Stimulated activated CD4-positive, alpha-beta T cell treated with anti-CD3 and anti-CD28 coated beads, Interleukin-1b, Interleukin-23, amount 100 ng/mL, for 48 hours (primary cell): ENCODE data around the gene METTL6.
A peak's percentile ranks its signal among the peaks of the same experiment; 100 is the strongest.
"Not testable (repeated sequence)": the region's sequence is repeated elsewhere in the genome, so short reads cannot be mapped to it uniquely, and the experiment has no call there.

Experiments used
- DNase-seq: peaks from one replicate; pipeline ENCODE4 v3.0.0-alpha.2; 2020

The METTL6 gene

DNA sequence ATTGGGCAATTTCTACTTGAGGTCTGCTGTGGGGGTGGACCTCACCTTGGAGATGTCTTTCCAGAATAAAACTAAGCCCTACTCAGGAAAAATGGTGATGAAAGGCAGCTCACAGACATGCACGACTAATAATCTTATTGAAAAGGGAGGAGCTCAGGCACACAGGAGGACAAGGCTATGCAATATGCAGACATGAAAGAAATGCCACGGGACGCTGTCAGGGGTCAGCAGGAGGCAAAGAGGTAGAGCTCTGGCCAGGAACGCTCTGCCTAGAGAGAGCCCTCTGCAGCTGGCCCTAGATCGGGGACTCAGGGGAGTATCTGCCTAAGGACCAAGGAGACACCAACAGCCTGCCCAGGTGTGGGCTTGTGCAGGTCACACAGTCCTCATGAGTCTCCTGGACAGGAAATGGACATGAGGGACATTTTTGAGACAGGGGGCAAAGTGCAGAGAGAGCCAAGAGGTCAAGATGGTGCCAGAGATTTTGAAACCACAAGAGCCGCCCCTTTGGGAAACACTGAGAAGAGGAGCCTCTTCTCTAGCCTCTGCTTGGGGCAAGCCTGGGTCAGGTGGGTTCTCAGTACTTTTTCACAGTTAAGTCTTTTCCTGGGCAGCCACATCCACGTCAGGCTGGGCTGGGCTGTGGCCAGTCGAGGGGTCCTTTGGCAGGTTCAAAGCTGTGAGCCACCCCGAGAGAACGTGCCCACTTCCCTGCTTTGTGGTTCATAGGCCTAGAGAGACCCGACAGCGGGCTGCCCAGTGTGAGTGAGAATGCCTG lies 23.3 kb upstream of the METTL6 start:
- no peak for DNase-seq

DNA sequence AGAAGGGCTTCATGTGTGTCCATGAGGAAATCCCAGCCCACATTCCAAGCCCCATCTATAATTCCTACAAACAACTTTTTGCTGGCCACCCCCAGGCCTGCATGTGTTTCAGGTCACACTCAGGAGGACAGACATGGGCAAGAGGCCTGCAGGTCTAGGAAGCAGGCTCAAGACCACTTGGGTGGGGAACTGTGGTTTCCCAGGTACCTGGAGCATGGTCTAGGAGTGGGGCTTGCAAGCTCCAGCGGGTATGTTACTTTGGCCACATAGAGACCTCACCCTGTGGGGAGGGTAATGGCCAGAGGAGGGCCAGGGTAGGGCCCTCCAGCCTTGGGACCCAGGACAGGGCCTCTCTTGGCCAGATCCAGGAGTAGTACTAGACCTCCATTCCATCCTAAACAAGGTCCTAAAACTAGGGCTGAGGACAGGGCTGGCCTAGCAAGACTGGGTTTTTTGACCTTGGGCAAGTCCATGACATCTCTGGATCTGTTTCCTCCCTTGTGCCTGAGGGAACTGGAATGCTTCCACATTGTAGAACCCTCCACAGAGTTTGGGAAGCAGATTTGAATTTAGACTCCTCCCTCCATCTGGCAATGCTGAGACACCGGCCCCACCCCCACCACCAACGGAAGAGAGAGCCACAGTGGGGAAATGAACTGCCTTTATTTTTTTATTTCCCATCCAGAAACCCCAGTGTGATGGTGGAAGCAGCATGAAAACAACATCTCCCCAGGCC lies 22.3 kb upstream of the METTL6 start:
- DNase-seq: no peak

DNA sequence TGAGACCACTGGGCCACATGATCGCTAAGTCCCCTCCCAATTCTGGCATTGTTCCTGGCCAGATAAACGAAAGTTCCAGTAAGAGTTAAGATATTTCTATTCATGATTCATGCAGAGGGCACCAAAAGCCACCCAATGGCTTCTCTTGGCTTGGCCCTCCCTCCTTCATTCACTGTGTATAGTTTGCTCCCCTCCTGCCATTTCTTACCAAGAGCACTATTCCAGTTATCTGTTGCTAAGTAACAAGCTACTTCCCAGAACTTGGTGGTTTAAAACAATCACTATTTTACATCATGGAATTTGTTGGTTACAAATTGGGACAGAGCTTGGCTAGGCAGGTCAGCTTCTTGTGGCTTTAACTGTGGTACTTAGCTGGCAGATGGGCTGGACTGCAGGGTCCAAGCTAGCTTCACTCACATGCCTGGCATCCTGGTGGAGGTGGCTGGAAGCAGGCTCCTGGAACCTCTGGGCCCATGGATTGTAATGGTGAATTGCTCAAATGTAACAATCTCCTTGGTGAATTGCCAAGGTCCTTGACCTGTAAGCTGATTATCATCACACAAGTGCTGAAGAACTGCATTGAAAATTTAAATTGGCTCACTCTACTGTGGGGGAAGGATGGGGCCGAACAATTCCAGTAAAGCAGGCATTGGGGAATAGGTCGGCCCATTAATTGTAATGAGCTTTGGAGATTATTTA lies 16.6 kb upstream of the METTL6 start:
- DNase-seq: no peak

DNA sequence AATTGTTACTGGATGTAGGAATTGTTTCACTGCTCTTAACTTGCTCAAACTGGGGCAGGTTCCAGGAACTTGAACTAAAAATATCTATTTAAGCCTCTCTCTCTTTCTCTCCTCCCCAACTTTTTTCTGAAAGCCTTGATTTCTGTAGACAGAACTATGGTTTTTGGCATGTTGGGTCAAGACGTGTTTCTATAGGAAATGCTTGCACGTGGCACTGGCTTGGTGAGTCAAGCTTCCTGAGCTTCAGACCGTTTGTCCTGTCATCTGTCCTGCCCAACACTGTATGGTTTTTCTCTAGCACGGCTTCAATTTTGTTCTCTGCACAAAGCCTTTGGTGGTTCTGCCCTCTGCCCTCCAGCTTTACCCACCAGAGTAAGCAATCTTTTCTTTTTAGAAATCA lies 13.5 kb upstream of the METTL6 start:
- no peak for DNase-seq

DNA sequence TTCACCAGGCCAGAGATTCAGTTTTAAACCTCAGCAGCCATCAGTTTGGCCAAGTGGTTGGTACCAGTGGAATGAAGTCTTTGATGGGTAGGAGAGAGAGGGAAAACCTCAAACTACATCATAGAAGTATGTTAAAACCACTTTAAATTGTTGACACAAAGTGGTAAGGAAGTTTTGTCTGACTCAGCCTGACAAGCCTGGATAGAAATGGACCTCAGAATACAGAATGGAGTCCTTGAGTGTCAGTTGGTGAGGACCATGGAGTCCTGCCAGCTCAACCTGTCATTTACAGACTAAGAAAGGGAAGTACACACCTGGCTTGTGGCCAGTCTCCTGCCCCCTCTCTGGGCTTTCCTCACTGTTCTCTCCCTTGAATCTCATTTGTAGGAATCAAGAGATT lies 12.1 kb upstream of the METTL6 start:
- DNase-seq: no peak

DNA sequence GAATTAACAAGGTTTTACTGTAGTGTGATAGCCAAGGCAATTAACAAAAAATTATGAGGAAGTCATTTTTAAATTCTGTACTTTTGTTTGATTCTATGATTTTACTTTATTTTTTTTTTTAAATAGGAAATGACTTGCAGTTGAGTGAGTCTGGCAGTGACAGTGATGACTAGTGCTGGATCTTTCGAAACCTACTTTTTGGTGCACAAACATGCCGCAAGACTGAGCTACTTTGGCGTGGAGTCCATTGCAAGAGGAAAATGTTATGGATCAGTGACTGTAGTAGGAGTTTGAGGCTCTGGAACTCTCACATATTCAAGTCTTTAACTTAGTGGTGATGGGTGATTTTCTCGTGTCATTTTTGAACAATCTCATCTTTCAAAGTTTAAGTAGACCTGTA lies 11.6 kb upstream of the METTL6 start:
- no peak for DNase-seq

DNA sequence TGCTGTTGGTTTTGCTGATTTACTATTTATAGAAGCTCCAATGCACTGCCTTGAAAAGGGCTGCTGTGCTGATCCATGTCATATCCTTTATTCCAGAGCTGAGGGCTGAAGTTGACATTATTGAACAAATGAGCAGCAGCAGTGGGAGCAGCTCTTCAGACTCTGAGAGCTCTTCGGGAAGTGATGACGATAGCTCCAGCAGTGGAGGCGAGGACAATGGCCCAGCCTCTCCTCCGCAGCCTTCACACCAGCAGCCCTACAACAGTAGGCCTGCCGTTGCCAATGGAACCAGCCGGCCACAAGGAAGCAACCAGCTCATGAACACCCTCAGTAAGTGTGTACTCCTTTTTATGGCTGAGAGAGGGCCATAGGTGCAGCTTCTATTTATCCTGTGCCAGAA lies 8.9 kb upstream of the METTL6 start:
- no peak for DNase-seq

DNA sequence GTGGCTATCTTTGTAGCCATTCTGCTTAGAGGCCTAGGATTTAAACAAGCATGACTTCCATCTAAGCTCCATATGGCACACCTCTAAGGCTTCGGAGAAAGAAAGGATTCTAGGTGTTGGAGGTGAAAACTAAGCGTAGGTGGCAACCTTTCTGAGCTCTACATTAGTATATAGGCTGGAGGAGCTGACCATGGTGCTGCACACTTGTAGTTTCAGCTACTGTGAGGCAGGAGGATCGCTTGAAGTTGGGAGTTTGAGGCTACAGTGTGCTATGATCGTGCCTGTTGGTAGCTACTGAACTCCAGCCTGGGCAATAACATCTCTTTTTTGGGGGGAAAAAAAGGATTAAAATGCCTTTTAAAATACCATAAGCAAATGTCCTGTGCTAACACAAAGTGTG lies 7.4 kb upstream of the METTL6 start:
- no peak for DNase-seq

DNA sequence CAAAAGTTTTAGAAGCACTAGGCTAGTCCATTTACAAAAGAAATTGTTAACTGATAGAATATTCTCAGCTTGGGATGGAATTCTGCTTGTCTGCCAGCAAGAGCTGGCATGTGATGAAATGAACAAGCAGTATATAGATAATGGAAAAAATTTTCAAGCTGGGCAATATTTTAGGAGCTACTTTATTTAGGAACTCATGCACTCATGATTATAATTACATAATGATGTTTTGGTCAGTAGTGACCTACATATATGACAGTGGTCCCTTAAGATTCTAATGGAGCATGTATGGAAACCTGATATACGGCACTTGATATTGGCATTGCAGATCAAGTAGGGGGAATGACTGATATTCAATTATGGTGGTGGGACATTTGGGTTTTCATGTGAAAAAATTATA lies 6.2 kb upstream of the METTL6 start:
- DNase-seq: no peak

DNA sequence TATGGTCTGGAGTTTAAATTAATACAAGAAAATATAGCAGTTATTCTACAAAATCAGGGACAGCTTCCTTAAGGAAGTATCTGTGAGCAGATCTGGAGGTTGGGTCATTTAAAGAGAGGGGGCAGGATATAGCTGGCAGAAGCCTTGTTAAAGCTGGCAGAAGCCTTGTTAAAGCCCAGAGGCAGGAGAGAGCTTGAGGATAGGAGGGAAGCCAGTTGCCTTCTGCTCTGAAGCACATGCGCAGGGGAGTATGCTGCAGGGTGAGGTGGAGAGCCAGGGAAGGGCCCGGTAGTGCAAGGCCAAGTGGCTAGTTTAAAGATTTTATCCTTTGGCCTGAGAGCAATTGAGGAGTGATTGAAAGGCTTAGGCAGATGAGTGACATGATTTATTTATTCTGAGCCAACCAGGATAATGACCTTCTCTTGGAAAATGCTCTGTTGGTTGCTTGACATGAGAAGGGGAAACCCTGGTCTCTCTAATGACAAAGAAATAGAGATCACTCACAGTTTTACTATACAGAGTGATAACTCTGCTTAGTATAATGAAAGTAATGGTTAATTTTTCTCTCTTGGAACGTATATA lies 4.0 kb upstream of the METTL6 start:
- no peak for DNase-seq

DNA sequence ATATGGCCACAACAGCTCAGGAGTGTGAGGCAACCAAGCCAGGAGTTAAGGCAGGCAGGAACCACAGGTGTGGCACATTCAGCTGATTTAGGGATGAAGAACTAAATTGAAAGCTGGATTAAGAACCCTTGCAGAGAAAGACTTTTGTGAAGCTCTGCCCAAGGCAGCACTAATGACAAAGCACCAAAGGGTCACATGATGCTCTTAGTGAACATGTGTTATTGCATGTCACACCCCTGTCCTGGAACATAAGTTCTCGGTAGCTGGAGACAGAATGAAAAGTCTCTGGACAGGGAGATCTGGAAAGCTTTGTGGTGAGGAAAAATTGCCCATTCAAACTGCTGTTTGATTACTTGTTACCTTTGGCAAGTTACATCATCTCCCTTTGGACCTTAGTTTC lies 3.3 kb upstream of the METTL6 start:
- DNase-seq: no peak

DNA sequence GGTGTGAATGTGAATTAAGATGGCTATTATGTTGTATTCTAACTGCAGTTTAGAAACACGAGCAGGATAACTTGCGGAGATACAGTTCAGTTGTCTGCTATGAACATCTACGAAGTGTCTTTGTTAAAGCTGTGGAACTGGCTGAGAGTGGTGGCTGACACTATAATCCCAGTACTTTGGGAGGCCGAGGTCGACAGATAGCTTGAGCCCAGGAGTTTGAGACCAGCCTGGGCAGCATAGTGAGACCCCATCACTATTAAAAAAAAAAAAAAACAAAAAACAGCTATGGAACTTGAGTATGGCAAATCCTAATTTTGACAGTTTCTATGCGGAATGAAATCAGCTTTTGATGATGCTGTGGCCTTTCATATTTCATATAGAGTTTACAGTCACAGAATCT lies 1.7 kb upstream of the METTL6 start:
- DNase-seq: no peak

DNA sequence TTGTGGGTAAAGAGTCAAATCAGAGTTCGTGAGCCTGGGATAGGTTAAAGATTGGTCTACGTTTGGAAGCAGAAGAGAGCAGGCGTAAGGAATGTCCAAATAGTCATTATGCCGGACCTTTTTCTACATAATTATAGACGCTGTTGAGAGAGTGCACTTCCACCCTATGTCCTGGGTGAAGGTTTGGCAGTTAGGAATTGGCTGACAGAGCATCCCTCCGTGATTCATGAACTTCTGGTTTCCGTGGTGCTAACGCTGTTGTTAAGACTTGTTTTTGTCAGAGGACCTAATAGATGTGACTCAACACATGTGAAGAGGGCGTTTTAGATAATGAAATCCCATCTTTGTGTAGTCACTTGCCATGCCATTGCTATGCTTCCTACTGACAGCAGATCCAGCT lies 1.2 kb upstream of the METTL6 start:
- peak; percentile 43 for DNase-seq

DNA sequence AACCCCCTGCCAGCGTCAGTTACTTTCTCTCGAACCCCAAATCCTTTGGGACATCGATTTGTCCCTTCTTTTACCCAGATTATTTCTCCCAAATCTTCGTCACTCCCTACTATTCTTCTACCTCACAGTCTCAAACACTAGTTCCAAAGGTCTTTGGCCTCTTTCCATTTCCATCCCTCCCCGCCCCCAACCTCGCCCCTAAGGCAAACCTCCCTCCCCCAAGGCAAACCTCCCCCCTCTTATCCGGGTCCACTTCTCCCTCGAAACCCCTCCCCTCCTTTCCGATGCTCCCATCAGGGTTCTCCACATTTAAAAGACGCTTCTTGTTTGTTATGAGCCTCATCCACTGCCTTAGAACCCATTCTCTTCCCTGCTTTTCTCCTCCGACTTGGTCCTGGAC lies 637 bp upstream of the METTL6 start:
- no peak for DNase-seq

DNA sequence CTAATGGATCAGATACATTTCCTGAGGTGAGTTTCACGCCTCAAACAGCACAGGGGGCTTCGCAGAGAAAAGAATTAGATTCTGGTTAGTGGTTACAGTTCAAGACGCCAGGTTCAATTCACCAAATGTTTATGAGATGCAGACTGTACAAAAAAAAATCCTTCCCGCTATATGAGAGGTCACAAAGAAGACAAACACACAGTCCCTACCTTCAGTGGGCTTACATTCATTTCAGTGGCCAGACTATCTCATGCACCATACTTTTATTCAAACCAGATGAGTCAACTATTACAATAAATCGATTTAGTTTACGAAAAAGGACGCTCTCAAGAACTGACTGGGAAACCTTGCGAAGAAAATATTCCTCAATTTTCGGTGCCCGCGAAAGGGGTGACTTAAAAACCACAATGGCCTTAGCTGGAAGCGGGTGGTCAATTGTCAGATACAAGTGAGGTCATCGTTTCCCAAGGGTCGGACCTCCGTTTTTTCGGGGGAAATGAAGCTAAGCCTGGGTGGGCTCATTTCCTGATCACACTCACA lies 695 bp downstream of the METTL6 start:
- DNase-seq: no peak

DNA sequence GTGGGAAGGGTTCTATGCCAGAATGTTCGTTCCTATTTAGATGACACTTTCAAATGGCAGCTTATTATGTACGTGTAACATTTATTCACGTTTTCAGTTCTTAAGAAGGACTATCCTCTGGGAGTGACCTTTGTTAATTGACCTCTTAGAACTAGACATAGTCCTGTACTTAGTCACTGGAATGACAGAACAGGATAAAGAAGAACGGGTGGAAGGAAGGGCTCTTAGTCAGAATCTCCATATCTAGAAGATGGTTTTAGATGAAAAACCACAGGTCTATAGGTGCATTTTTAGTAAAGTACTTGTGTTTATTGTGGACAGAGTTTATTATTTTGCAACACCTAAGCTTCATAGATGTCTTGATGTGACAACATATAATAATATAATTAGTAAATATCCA lies 6.5 kb downstream of the METTL6 start:
- DNase-seq: no peak

DNA sequence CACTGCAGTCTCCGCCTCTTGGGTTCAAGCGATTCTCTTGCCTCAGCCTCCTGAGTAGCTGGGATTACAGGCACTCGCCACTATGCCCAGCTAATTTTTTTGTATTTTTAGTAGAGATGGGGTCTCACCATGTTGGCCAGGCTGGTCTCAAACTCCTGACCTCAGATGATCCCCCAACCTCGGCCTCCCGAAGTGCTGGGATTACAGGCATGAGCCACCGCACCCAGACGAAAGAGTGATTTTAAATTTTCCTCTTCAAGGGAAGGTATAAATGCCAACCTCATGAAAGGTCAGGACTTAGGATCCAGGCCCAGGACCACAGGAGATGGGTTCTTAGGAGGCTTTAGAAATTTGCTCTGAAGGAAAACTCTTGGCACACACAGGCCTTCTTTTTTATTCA lies 16.4 kb downstream of the METTL6 start:
- DNase-seq: not testable (repeated sequence)

DNA sequence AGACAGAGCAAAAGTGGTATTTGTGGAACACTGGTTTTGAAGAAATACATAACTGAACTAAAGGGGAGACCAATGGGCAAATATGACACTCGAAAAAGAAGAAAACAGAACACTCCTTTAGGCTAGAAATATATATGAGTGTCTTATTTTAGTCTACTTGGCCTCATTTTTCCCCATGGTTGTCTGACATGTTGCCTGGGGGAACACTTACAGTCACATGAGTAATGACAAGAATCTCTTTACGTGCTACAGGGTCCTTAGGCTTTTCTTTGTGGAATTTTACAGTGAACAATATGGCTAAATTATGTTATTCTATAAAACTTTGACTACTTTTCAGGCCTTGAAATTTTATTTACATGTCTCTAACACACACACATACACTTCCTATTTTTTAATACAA lies 17.6 kb downstream of the METTL6 start:
- no peak for DNase-seq

DNA sequence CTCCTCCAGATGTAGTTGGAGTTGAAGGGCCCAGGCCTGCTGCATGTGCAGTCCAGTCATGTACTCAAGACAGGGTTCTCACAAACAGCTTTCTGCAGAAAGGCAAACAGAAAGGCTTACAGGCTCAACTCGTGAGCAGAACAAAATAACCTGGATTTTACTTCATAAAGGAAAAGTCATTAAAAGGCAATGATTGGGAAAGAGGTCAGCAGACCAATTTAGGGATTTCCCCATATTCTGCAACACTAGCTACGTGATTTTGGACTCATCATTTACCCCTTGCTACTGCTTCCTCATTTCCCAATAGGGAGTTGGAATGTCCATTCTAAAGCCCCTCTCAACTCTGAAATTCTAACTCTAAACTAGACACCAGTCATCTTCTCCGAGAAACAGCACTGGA lies 18.1 kb downstream of the METTL6 start:
- DNase-seq: no peak

DNA sequence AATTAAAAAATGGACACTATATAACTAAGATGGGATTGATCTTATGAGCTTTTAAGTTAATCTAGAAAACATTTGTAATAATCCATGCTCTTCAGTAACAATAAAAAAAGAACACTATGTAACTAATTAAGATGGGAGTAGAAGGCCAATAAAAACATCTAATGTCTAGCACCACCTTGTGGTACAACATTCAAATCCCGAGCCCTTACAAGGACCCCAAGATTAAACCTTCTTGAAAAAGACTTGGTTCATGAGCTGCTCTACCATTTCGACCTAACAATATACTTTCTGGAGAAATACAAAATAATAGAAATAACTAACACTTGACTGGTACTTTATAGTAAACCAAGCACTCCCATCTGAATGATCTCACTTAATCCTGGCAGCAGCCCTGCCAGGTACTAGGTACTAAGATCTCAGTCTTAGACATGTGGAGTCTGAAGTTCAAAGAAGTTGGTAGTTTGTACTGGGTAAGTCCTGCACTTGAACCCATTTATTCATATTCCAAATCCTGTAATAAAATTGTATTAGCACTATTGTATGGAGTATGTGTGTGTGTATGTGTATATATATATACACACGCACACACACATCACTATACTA lies 21.8 kb downstream of the METTL6 start:
- DNase-seq: no peak

DNA sequence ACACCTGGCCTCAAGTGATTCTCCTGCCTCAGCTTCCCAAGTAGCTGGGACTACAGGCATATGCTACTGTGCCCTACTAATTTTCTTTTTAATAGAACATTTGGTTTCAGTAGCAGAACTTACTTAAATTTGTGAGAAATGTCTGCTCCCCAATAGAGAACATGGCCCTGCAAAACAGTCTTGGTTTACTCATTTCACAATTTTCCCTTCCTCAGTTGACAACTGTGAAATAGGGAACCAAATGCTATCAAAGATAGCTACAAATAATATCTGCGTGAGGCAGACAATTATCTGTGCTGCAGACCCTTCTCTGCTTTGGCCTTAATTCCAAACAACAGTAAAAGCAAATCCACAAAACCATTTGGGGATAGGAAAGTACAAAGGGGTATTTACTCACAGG lies 22.6 kb downstream of the METTL6 start:
- no peak for DNase-seq

DNA sequence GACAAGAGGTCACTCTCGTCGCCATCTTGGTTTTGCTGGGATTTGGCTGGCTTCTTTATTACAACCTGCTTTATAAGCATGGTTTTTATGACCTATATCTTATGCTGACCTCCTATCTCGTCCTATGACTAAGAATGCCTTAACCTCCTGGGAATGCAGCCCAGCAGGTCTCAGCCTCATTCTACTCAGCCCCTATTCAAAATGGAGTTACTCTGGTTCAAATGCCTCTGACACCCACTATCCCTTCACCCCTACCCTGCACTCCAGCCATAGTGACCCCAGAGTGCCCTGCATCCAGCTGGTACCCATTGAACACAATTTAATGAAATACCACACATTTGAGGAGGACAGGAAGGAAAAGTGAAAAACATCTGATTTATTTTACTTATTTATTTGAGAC lies 23.4 kb downstream of the METTL6 start:
- DNase-seq: no peak

DNA sequence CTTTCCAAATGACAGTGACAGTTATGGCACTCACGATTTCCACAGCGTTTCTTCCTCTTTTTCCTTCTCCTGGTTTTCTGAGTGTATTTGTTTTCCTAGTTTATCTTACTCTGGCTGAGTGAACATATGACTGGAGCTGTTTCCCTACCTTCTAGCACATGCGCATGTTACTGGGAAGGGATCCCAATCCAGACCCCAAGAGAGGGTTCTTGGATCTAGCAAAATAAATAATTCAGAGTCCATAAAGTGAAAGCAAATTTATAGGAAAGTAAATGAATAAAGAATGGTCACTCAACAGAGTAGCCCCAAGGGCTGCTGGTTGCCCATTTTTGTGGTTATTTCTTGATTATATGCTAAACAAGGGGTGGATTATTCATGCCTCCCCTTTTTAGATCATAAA lies 23.8 kb downstream of the METTL6 start:
- DNase-seq: no peak
